Suprapubic skin (tissue), 3 donors: ENCODE results near the gene TMEM45B.

Experiments used
- POLR2A ChIP-seq, 2 donors: fragments of 450-650 bp; IDR thresholded peaks; one replicate each; pipeline ENCODE4 v1.6.1; 2017; ENCODE audit warnings: antibody characterized with exemption in 2 of 2, mild to moderate bottlenecking in 2 of 2, moderate library complexity in 2 of 2
- TF ChIP-seq, protein P1 (sequence below), 2 donors: fragments of 200-600 bp in 1 of 2; fragments of 450-650 bp in 1 of 2; sonication (generic) in 1 of 2; IDR thresholded peaks; one replicate each; pipeline ENCODE4 v1.5.1; 2016 to 2019; ENCODE audit warnings: antibody characterized with exemption in 2 of 2, mild to moderate bottlenecking in 1 of 2, moderate library complexity in 1 of 2

- TF ChIP-seq POLR2A (IDR thresholded peaks at IDR 0.05): no peak
- TF ChIP-seq, protein P1, sequence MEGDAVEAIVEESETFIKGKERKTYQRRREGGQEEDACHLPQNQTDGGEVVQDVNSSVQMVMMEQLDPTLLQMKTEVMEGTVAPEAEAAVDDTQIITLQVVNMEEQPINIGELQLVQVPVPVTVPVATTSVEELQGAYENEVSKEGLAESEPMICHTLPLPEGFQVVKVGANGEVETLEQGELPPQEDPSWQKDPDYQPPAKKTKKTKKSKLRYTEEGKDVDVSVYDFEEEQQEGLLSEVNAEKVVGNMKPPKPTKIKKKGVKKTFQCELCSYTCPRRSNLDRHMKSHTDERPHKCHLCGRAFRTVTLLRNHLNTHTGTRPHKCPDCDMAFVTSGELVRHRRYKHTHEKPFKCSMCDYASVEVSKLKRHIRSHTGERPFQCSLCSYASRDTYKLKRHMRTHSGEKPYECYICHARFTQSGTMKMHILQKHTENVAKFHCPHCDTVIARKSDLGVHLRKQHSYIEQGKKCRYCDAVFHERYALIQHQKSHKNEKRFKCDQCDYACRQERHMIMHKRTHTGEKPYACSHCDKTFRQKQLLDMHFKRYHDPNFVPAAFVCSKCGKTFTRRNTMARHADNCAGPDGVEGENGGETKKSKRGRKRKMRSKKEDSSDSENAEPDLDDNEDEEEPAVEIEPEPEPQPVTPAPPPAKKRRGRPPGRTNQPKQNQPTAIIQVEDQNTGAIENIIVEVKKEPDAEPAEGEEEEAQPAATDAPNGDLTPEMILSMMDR (IDR thresholded peaks at IDR 0.05): no peak
Measured at GRCh38 chr11:129871914-129872313, 56.3 kb downstream of the TMEM45B start.
